SK-N-SH (cell line): Measurements from ENCODE around the gene AKAP6. TPM values are rescaled to one million over a fixed set of nuclear protein-coding genes. Genes with fewer than 3 reads are reported as not detected.

Source experiments
- CTCF ChIA-PET: fragments of 300-600, 350-600 bp; formaldehyde crosslinking; extraction: SDS; loops from one replicate; lab custom pipeline; 2021; lab: Yijun Ruan, JAX
- POLR2A ChIA-PET: fragments of 350-600 bp; sonication (Branson Sonifier 250); formaldehyde crosslinking; extraction: SDS; loops from one replicate; lab custom pipeline; 2020; ENCODE audit warnings: antibody characterized with exemption, inconsistent platforms; lab: Yijun Ruan, JAX
- DNase-seq: peaks from one replicate; pipeline ENCODE4 v3.0.0; 2012
- H2AFZ ChIP-seq: fragments of 200-600 bp; sonication (generic); 2 replicates; pipeline ENCODE4 v1.8.1; 2016; ENCODE audit warnings: antibody characterized with exemption, mild to moderate bottlenecking, low read depth
- H3F3A ChIP-seq: fragments of 200-600 bp; sonication (generic); replicated peaks from 2 replicates; pipeline ENCODE3; 2016; ENCODE audit warnings: antibody characterized with exemption, mild to moderate bottlenecking; ENCODE audit not compliant: insufficient read depth
- H3K27ac ChIP-seq, 2 experiments: fragments of 200-500 bp in 1 of 2; fragments of 200-600 bp in 1 of 2; sonication (Bioruptor generic) in 1 of 2; sonication (generic), shearing (Covaris generic) in 1 of 2; 2 replicates each; pipeline versions ENCODE4 v1.5.1 to v1.6.1; 2014 to 2016; ENCODE audit warnings: low read depth in 2 of 2, inconsistent platforms in 1 of 2, low read length in 1 of 2, mild to moderate bottlenecking in 1 of 2, mixed read lengths in 1 of 2
- H3K27me3 ChIP-seq: fragments of 200-600 bp; sonication (generic), shearing (Covaris generic); 2 replicates; pipeline ENCODE4 v1.6.1; 2016; ENCODE audit warnings: mixed run types; ENCODE audit not compliant: insufficient read depth
- H3K36me3 ChIP-seq, 2 experiments: fragments of 200-500 bp in 1 of 2; fragments of 200-600 bp in 1 of 2; sonication (Bioruptor generic) in 1 of 2; sonication (generic) in 1 of 2; replicated peaks in 1 of 2; 2 replicates each; pipeline versions ENCODE3 to v1.5.1; 2014 to 2016; ENCODE audit warnings: low read length in 1 of 2, mild to moderate bottlenecking in 1 of 2; ENCODE audit not compliant: insufficient read depth in 2 of 2, control insufficient read depth in 1 of 2
- H3K4me1 ChIP-seq, 2 experiments: fragments of 200-500 bp in 1 of 2; fragments of 200-600 bp in 1 of 2; sonication (Bioruptor generic) in 1 of 2; sonication (generic), shearing (Covaris generic) in 1 of 2; 2 replicates each; pipeline versions ENCODE4 v1.5.1 to v1.6.1; 2014 to 2016; ENCODE audit warnings: low read depth in 1 of 2, low read length in 1 of 2, mixed run types in 1 of 2; ENCODE audit not compliant: insufficient read depth in 2 of 2, control insufficient read depth in 1 of 2
- H3K4me2 ChIP-seq: fragments of 200-600 bp; sonication (generic), shearing (Covaris generic); 2 replicates; pipeline ENCODE4 v1.6.1; 2017; ENCODE audit warnings: mixed run types
- H3K4me3 ChIP-seq, 2 experiments: fragments of 200-500 bp in 1 of 2; fragments of 200-600 bp in 1 of 2; sonication (Bioruptor generic) in 1 of 2; sonication (generic), shearing (Covaris generic) in 1 of 2; 2 replicates each; pipeline versions ENCODE4 v1.5.1 to v1.8.1; 2014 to 2016; ENCODE audit warnings: low read depth in 2 of 2, inconsistent platforms in 1 of 2, low read length in 1 of 2, mild to moderate bottlenecking in 1 of 2, mixed read lengths in 1 of 2, moderate library complexity in 1 of 2
- H3K79me2 ChIP-seq: fragments of 200-600 bp; sonication (generic); 2 replicates; pipeline ENCODE4 v1.8.1; 2017; ENCODE audit warnings: mild to moderate bottlenecking; ENCODE audit not compliant: insufficient read depth
- H3K9ac ChIP-seq: fragments of 200-600 bp; sonication (generic); 2 replicates; pipeline ENCODE4 v1.6.1; 2017; ENCODE audit warnings: mixed run types
- H3K9me2 ChIP-seq: fragments of 200-600 bp; sonication (generic); 2 replicates; pipeline ENCODE4 v1.6.1; 2017; ENCODE audit warnings: mixed run types
- H3K9me3 ChIP-seq: fragments of 200-600 bp; sonication (generic); 2 replicates; pipeline ENCODE4 v1.6.1; 2017; ENCODE audit warnings: mixed run types, mild to moderate bottlenecking, moderate library complexity
- H4K20me1 ChIP-seq: fragments of 200-600 bp; sonication (generic); 2 replicates; pipeline ENCODE4 v1.6.1; 2017; ENCODE audit warnings: mild to moderate bottlenecking, mixed run types; ENCODE audit not compliant: insufficient read depth
- ELF1 ChIP-seq: IDR thresholded peaks from 2 replicates; pipeline ENCODE4 v1.4.0; 2012
- EZH2phosphoT487 ChIP-seq: fragments of 200-600 bp; sonication (generic); IDR thresholded peaks from 2 replicates; pipeline ENCODE4 v1.6.1; 2017; ENCODE audit warnings: low read depth, mixed run types, mild to moderate bottlenecking, antibody characterized with exemption, moderate library complexity, borderline replicate concordance
- GABPA ChIP-seq: IDR thresholded peaks from 2 replicates; pipeline ENCODE4 v1.4.0; 2012; ENCODE audit warnings: low read depth, mild to moderate bottlenecking
- GATA2 ChIP-seq: sonication (generic); formaldehyde crosslinking; IDR thresholded peaks from 2 replicates; pipeline ENCODE4 v1.5.0; 2020; ENCODE audit warnings: mild to moderate bottlenecking, missing genetic modification reagents
- MEF2A ChIP-seq: IDR thresholded peaks from 2 replicates; pipeline ENCODE4 v1.4.0; 2012; ENCODE audit warnings: low read depth, borderline replicate concordance
- MXI1 ChIP-seq: IDR thresholded peaks from 2 replicates; pipeline ENCODE4 v1.6.1; 2012; ENCODE audit warnings: mild to moderate bottlenecking, low read depth, low read length, improper control_type of control experiment
- RAD21 ChIP-seq: IDR thresholded peaks from 2 replicates; pipeline ENCODE4 v1.6.1; 2012; ENCODE audit warnings: mild to moderate bottlenecking, low read length
- SMC3 ChIP-seq: IDR thresholded peaks from 2 replicates; pipeline ENCODE4 v1.6.1; 2012; ENCODE audit warnings: low read depth, low read length, improper control_type of control experiment
- TAF1 ChIP-seq: IDR thresholded peaks from 2 replicates; pipeline ENCODE4 v1.6.1; 2012; ENCODE audit warnings: low read depth, mild to moderate bottlenecking, low read length, moderate library complexity, borderline replicate concordance
- TCF12 ChIP-seq: IDR thresholded peaks from 2 replicates; pipeline ENCODE4 v1.4.0; 2012
- TEAD4 ChIP-seq: IDR thresholded peaks from 2 replicates; pipeline ENCODE4 v1.4.0; 2012; ENCODE audit warnings: mild to moderate bottlenecking, borderline replicate concordance; ENCODE audit not compliant: insufficient read depth
- USF2 ChIP-seq: fragments of 150-350 bp; IDR thresholded peaks from 2 replicates; pipeline ENCODE4 v1.6.1; 2017; ENCODE audit warnings: antibody characterized with exemption, low read length, low read depth, borderline replicate concordance
- WGBS: methylation state at CpG from one replicate; pipeline ENCODE4 v1.1.6; 2017; ENCODE audit warnings: low lambda C conversion rate; 5-methylcytosine and 5-hydroxymethylcytosine counted together
- polyA plus RNA-seq, 3 experiments: library from polyadenylated mRNA; depleted of rRNA; stranded (reverse); fragments of >200 nt; gene quantifications; 2 replicates each; pipeline ENCODE4 v1.2.3, GENCODE V29; 2012
- TF ChIP-seq, protein P1 (sequence below): IDR thresholded peaks from 2 replicates; pipeline ENCODE4 v1.4.0; 2012; ENCODE audit warnings: low read depth

The AKAP6 gene
- polyA plus RNA-seq, 1 of the 3 experiments (the other 2 are of a cell fraction) = 1.7 TPM

- 0 out of 2 replicates have a peak overlapping the region, but pooled peaks have one; percentile 4 for H2AFZ ChIP-seq
- H3K4me2 ChIP-seq = no peak overlapping the region
- no peaks in the 10 kb centered on the region; the same call in 1 of the 2 replicates for H3K79me2 ChIP-seq
- WGBS = 79% methylated on average over 4 of the region's 4 CpGs
- peaks cover 11 to 48% of the 10 kb centered on the region in 2 experiments for H3K4me1 ChIP-seq
- no peak for DNase-seq
- H3F3A ChIP-seq = peaks cover 62% of the 10 kb centered on the region
- POLR2A ChIA-PET = no interaction called here
- H3K27me3 ChIP-seq = no peaks in the 10 kb centered on the region
- peak overlapping the region; percentile 90 to 98; a peak in 3 of 4 replicates for H3K27ac ChIP-seq
- no peak for TF ChIP-seq TEAD4
- no peak for TF ChIP-seq MEF2A
- TF ChIP-seq GATA2 (CRISPR knock-in tag) = no peak
- no peak for TF ChIP-seq USF2
- TF ChIP-seq EZH2phosphoT487 = no peak
- CTCF ChIA-PET = interaction anchor here (2.9 to 6.9 kb wide), 2 partner anchors 88 to 218 kb away, joined by 20 to 64 read pairs; no protein-coding TSS in a partner anchor
- no peak overlapping the region for H3K4me3 ChIP-seq
- H3K9ac ChIP-seq = peak overlapping the region; percentile 85
- H4K20me1 ChIP-seq = no peaks in the 10 kb centered on the region
- H3K36me3 ChIP-seq = no peaks in the 10 kb centered on the region
- no peaks in the 10 kb centered on the region for H3K9me2 ChIP-seq
- no peaks in the 10 kb centered on the region for H3K9me3 ChIP-seq
These were observed 142.1 kb downstream of the AKAP6 start for GRCh38 chr14:32471181-32471580.

- DNase-seq = no peak
- peak overlapping the region; percentile 90 to 98 for H3K27ac ChIP-seq
- no peak overlapping the region for H3K4me3 ChIP-seq
- H3K9ac ChIP-seq = peak overlapping the region; percentile 85
- peaks cover 11 to 48% of the 10 kb centered on the region in 2 experiments for H3K4me1 ChIP-seq
- H3K9me2 ChIP-seq = no peaks in the 10 kb centered on the region
- POLR2A ChIA-PET = no interaction called here
- CTCF ChIA-PET = interaction anchor here (0.6 to 6.9 kb wide), 2 partner anchors 87 to 219 kb away, joined by 3 to 64 read pairs; no protein-coding TSS in a partner anchor
- 100% methylated on average over 1 of the region's 1 CpG for WGBS
- TF ChIP-seq GABPA (no peak), MXI1 (no peak), USF2 (no peak), TCF12 (no peak), SMC3 (no peak), RAD21 (no peak), ELF1 (no peak), GATA2 (CRISPR knock-in tag) (no peak), TAF1 (no peak)
- TF ChIP-seq, protein P1, sequence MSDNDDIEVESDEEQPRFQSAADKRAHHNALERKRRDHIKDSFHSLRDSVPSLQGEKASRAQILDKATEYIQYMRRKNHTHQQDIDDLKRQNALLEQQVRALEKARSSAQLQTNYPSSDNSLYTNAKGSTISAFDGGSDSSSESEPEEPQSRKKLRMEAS = no peak
- H2AFZ ChIP-seq = 0 out of 2 replicates have a peak overlapping the region, but pooled peaks have one; percentile 12
- H3K4me2 ChIP-seq = peak overlapping the region; percentile 60; the same call in 1 of the 2 replicates
- H3F3A ChIP-seq = peaks cover 60% of the 10 kb centered on the region
- H3K36me3 ChIP-seq = no peaks in the 10 kb centered on the region
- H4K20me1 ChIP-seq = no peaks in the 10 kb centered on the region
- H3K9me3 ChIP-seq = no peaks in the 10 kb centered on the region
- H3K27me3 ChIP-seq = no peaks in the 10 kb centered on the region
- H3K79me2 ChIP-seq = no peaks in the 10 kb centered on the region; the same call in 1 of the 2 replicates
These were observed 143.0 kb downstream of the AKAP6 start for GRCh38 chr14:32472076-32472475.
